ENCODE results near the gene GANAB.
"Not testable (repeated sequence)": the region's sequence is repeated elsewhere in the genome, so short reads cannot be mapped to it uniquely, and the experiment has no call there.

Gene GANAB

DNA sequence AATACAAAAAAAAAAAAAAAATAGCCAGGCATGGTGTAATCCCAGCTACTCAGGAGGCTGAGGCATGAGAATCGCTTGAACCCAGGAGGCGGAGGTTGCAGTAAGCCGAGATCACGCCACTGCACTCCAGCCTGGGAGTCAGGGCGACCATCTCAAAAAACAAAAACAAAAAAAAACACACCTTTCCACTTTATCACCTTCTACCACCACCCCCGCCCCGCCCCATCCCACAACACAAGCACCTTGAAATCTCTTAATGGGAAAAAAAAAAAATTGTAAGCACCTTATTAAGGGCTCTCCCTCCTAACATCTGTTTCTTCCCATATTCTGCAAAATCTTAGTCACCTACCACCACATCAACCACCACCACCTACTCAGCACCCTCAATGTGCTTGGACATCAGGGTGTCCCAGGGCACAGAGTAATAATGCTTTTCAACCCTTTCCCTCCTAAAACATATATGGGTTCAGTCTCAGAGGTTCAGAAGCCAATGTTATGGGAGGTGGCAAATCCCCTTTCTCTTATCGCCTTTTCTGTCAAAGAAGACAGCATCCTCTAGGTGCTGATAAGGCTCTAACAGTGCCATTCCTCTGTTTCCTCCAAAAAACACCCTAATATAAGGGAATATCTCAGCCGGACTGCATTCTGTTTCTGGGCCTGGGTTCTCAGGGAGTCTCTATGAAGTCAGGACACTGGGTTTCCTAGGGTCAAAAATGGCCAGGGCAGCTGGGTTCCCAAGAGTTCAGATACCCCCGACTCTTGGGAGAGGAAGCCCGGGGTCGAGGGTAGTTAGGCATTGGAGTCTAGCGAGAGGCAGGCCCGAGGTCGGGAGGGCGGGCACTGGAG lies 6.0 kb upstream of the GANAB start:
- DNase-seq = no peak
- peaks cover 31% of the 10 kb centered on the region for H3K4me1 Mint-ChIP-seq (ENCODE audit: low read depth)
- H3K27ac Mint-ChIP-seq = peak overlapping the region; percentile 95
- no peaks in the 10 kb centered on the region for H3K27me3 Mint-ChIP-seq
- peaks cover 42% of the 10 kb centered on the region for H3K36me3 Mint-ChIP-seq (ENCODE audit: low read depth)
- H3K4me3 Mint-ChIP-seq = peak overlapping the region; percentile 95
- no peaks in the 10 kb centered on the region for H3K9me3 Mint-ChIP-seq

- H3K4me3 Mint-ChIP-seq, DNase-seq, H3K9me3 Mint-ChIP-seq, H3K27me3 Mint-ChIP-seq: not testable (repeated sequence)
- H3K27ac Mint-ChIP-seq = peak overlapping the region; percentile 55
- H3K4me1 Mint-ChIP-seq (ENCODE audit: low read depth) = peaks cover 40% of the 10 kb centered on the region
- H3K36me3 Mint-ChIP-seq (ENCODE audit: low read depth) = peaks cover 59% of the 10 kb centered on the region
Observed at GRCh38 chr11:62650283-62650682, 3.9 kb upstream of the GANAB start.

- no peak for DNase-seq
- H3K27ac Mint-ChIP-seq = peak overlapping the region; percentile 64
- peaks cover 43% of the 10 kb centered on the region for H3K4me1 Mint-ChIP-seq (ENCODE audit: low read depth)
- H3K9me3 Mint-ChIP-seq = no peaks in the 10 kb centered on the region
- no peak overlapping the region for H3K4me3 Mint-ChIP-seq
- H3K36me3 Mint-ChIP-seq (ENCODE audit: low read depth) = peaks cover 65% of the 10 kb centered on the region
- no peaks in the 10 kb centered on the region for H3K27me3 Mint-ChIP-seq
Observed at GRCh38 chr11:62649486-62649885, 3.1 kb upstream of the GANAB start.

GRCh38 chr11:62648967-62649364 lies 2.6 kb upstream of the GANAB start:
- no peak overlapping the region for H3K4me3 Mint-ChIP-seq
- H3K4me1 Mint-ChIP-seq (ENCODE audit: low read depth) = peaks cover 43% of the 10 kb centered on the region
- no peaks in the 10 kb centered on the region for H3K9me3 Mint-ChIP-seq
- no peak overlapping the region for H3K27ac Mint-ChIP-seq
- DNase-seq = no peak
- no peaks in the 10 kb centered on the region for H3K27me3 Mint-ChIP-seq
- peaks cover 70% of the 10 kb centered on the region for H3K36me3 Mint-ChIP-seq (ENCODE audit: low read depth)

- Mint-ChIP-seq H3K27ac (peak overlapping the region; percentile 98), H3K4me3 (no peak overlapping the region), H3K27me3 (no peaks in the 10 kb centered on the region)
Observed at GRCh38 chr11:62648185-62648966, 2.0 kb upstream of the GANAB start.

GRCh38 chr11:62647609-62648005 lies 1.2 kb upstream of the GANAB start:
- no peaks in the 10 kb centered on the region for H3K9me3 Mint-ChIP-seq
- peak overlapping the region; percentile 98 for H3K27ac Mint-ChIP-seq
- no peak for DNase-seq
- H3K4me3 Mint-ChIP-seq = no peak overlapping the region
- H3K4me1 Mint-ChIP-seq (ENCODE audit: low read depth) = peaks cover 41% of the 10 kb centered on the region
- no peaks in the 10 kb centered on the region for H3K27me3 Mint-ChIP-seq
- peaks cover 79% of the 10 kb centered on the region for H3K36me3 Mint-ChIP-seq (ENCODE audit: low read depth)

More at GRCh38 chr11:62648185-62648966, 2.0 kb upstream of the GANAB start:
- Mint-ChIP-seq H3K36me3 (ENCODE audit: low read depth) (peaks cover 75% of the 10 kb centered on the region), H3K9me3 (no peaks in the 10 kb centered on the region), H3K4me1 (ENCODE audit: low read depth) (peaks cover 40% of the 10 kb centered on the region)
- DNase-seq = no peak

DNA sequence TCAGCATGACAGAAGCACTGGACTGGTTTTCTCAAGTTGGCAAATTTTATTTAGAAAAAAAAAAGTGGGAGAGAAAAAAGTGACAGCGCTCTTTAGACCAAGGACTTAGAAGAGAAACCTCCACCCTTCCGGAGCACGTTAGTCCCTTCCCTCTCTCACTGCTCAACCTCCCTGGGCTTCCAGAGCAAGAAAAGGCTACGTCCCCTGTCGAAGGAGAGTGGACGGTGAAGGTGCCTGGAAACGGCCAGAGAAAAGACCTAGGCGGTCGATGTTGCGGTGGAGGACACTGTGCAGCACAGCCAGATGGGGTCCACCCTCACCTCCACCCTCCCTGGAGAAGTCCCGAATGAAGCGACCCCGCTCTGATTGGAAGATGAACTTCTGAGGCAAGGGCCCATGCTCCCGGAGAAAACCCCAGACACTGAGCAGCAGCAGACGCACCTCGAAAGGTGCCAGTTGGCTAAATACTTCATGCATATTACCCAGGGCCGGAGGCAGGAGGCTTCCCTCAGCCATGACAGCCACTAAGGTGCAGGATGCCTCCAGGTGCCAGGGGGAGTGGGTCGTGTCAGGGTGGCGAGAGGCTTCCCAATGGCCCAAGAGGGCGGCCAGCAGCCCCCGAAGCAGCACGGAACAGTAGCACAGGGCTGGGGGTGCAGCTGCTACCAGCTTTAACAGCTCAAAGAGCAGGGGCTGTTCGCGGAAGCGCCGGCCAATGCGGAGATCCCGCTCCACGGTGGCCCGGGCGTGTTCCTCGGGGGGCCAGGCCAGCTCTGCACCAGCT lies 604 bp upstream of the GANAB start:
- no peaks in the 10 kb centered on the region for H3K27me3 Mint-ChIP-seq
- H3K36me3 Mint-ChIP-seq (ENCODE audit: low read depth) = peaks cover 78% of the 10 kb centered on the region
- no peaks in the 10 kb centered on the region for H3K9me3 Mint-ChIP-seq
- peak overlapping the region; percentile 98 for H3K4me3 Mint-ChIP-seq
- H3K27ac Mint-ChIP-seq = peak overlapping the region; percentile 98
- H3K4me1 Mint-ChIP-seq (ENCODE audit: low read depth) = peaks cover 40% of the 10 kb centered on the region
- DNase-seq = no peak

DNA sequence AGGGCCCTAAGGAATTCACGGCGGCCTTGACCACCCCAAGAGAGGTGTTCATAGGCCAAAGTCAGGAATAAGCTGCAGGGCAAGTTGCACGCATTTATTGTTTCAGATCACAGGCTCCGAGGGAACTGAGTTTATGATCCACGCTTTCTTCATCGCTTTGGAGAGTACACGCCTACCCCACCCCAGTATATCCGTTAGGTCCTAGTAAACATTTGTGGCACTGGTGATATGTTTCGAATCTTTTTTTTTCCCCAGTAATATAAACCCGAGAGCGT lies 805 bp downstream of the GANAB start:
- no peaks in the 10 kb centered on the region for H3K9me3 Mint-ChIP-seq
- DNase-seq = peak; percentile 43
- H3K4me1 Mint-ChIP-seq (ENCODE audit: low read depth) = peaks cover 40% of the 10 kb centered on the region
- H3K4me3 Mint-ChIP-seq = peak overlapping the region; percentile 98
- peaks cover 81% of the 10 kb centered on the region for H3K36me3 Mint-ChIP-seq (ENCODE audit: low read depth)
- no peaks in the 10 kb centered on the region for H3K27me3 Mint-ChIP-seq
- peak overlapping the region; percentile 98 for H3K27ac Mint-ChIP-seq

DNA sequence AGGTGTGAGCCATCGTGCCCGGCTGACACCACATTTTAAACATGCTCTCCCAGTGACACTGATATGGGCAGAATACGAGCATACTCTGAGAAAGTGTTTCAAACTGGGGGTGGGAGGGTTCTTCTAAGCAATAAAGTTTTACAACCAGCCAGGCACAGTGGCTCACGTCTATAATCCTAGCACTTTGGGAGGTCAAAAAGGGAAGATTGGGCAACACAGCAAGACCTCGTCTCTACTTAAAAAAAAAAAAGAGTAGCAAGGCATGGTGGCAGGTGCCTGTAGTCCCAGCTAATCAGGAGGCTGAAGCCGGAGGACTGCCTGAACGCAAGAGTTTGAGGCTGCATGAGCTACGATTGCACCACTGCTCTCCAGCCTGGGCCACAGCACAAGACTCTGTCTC lies 2.2 kb downstream of the GANAB start:
- no peaks in the 10 kb centered on the region for H3K27me3 Mint-ChIP-seq
- H3K9me3 Mint-ChIP-seq = no peaks in the 10 kb centered on the region
- peak overlapping the region; percentile 98 for H3K4me3 Mint-ChIP-seq
- peak overlapping the region; percentile 76 for H3K27ac Mint-ChIP-seq
- H3K36me3 Mint-ChIP-seq (ENCODE audit: low read depth) = peaks cover 78% of the 10 kb centered on the region
- H3K4me1 Mint-ChIP-seq (ENCODE audit: low read depth) = peaks cover 48% of the 10 kb centered on the region
- DNase-seq = no peak

GRCh38 chr11:62632492-62632891 lies 13.9 kb downstream of the GANAB start:
- peaks cover 14% of the 10 kb centered on the region for H3K4me1 Mint-ChIP-seq (ENCODE audit: low read depth)
- H3K27ac Mint-ChIP-seq = peak overlapping the region; percentile 82
- peaks cover 96% of the 10 kb centered on the region for H3K36me3 Mint-ChIP-seq (ENCODE audit: low read depth)
- no peak overlapping the region for H3K4me3 Mint-ChIP-seq
- H3K27me3 Mint-ChIP-seq = no peaks in the 10 kb centered on the region
- H3K9me3 Mint-ChIP-seq = no peaks in the 10 kb centered on the region
- no peak for DNase-seq

DNA sequence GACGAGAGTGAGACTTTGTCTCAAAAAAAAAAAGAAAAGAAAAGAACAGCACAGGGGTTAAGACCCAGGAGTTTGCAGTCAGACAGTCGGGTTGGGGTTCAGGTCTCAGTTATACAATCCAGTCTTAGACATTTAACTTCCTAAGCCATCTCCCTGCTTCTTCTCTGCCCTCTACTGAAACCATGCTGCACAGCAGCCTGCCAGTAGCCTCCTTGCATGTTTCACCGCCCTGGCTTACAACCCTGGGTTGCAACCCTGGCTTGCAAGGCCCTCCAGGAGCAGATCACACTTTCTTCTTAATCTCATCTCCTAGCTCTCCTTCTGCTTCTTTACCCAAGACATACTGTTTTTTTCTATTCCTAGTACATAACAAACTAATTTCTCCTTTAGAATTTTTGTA lies 18.7 kb downstream of the GANAB start:
- Mint-ChIP-seq H3K9me3 (no peaks in the 10 kb centered on the region), H3K27ac (no peak overlapping the region), H3K4me1 (ENCODE audit: low read depth) (no peaks in the 10 kb centered on the region), H3K36me3 (ENCODE audit: low read depth) (peaks cover 92% of the 10 kb centered on the region), H3K27me3 (no peaks in the 10 kb centered on the region), H3K4me3 (no peak overlapping the region)
- DNase-seq = no peak

GRCh38 chr11:62622476-62623089 lies 23.8 kb downstream of the GANAB start:
- Mint-ChIP-seq H3K27ac (peak overlapping the region; percentile 93), H3K27me3 (no peaks in the 10 kb centered on the region), H3K4me3 (peak overlapping the region; percentile 91), H3K4me1 (ENCODE audit: low read depth) (peaks cover 26% of the 10 kb centered on the region), H3K36me3 (ENCODE audit: low read depth) (peaks cover 84% of the 10 kb centered on the region), H3K9me3 (no peaks in the 10 kb centered on the region)
- no peak for DNase-seq

DNA sequence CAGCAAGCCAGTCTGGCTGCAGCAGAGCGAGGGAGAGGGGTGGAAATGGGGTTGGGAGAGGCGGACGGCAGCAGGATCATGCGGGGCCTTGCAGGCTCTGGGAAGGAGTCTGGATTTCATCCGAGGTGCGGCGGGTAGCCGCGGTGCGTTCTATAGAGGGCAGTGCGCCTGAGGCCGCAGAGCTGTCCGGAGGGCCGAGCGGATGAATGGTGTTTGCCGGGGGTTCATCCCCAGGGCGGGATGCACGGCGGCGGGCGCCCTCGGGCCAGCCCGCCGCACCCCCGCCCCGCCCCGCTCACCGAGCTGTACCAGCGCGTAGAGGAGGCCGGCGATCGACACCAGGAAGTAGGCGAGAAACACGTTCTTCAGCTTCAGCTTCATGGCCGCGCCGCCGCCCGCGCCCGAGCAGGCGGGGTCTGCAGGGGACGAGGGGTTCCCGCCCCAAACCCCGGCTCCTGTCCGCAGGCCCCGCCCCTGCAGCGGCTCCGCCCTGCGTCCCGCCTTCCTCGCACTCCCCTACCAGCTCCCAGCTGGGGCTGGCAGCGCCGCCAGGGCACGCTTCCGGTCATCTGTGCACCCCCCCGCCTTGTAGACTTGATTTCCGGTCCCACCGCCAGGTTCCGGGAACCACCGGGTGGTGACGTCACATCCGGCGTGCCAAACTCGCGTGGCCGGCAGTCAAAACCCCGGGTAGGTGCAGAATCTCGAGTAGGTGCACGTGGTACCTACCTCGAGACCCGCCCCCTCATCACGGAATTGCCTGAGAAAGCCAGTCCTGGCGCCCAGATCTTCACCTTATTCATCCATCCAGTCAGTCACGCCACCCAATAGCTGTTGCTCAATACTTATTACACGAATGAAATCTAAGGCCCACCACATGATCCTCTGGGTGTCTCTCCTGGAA lies 24.6 kb downstream of the GANAB start, which contains the start of gene B3GAT3:
Gene B3GAT3, minus strand, starts transcription at position 420 of the 904 bp plus-strand sequence. Its CDS starts 39 bp downstream, at position 381.
- Mint-ChIP-seq H3K27ac (peak within 1 kb of the TSS; percentile 95), H3K4me1 (ENCODE audit: low read depth) (peaks cover 26% of the 10 kb centered on the region), H3K4me3 (peak within 1 kb of the TSS; percentile 91), H3K36me3 (ENCODE audit: low read depth) (peaks cover 83% of the 10 kb centered on the region), H3K27me3 (no peaks in the 10 kb centered on the region), H3K9me3 (no peaks in the 10 kb centered on the region)
- DNase-seq = peak; percentile 96

All from activated T-cell treated with anti-CD3 and anti-CD28 coated beads, Interleukin-2, amount 50 U/mL, for 24 hours (primary cell).